K562 (cell line): ENCODE results near the gene PHAX. TPM values are rescaled to one million over a fixed set of nuclear protein-coding genes. Genes with fewer than 3 reads are reported as not detected.

Source experiments
- ATAC-seq: fragments of 200-7000 bp; cut with Tn5 transposase; 3 replicates; pipeline ENCODE4 v1.9.1; 2020; ENCODE audit warnings: moderate library complexity
- BruUV-seq: library from RNA; stranded (reverse); fragments of 400-500 nt; replicated peaks from 2 replicates; lab custom pipeline; 2021; lab: Mats Ljungman, UMichigan
- CTCF ChIA-PET: fragments of 300-600 bp; formaldehyde crosslinking; extraction: SDS; loops from one replicate; lab custom pipeline; 2021; ENCODE audit warnings: low intra/inter-chr PET ratio; lab: Yijun Ruan, JAX
- POLR2A ChIA-PET: fragments of 300-600, 350-650 bp; sonication (Branson Sonifier 250); formaldehyde crosslinking; extraction: SDS; loops from one replicate; lab custom pipeline; 2021; ENCODE audit warnings: antibody characterized with exemption, inconsistent platforms; lab: Yijun Ruan, JAX
- DNase-seq, 4 experiments: peaks; one replicate each; pipeline versions ENCODE4 v3.0.0 to v3.0.0-alpha.2; 2011 to 2018; ENCODE audit warnings: low spot score in 3 of 4, mixed read lengths in 3 of 4; ENCODE audit errors: extremely low read depth in 1 of 4
- FAIRE-seq: peaks from 2 replicates; lab custom pipeline; 2011; peaks lifted over from hg19 to GRCh38; lab: Jason Lieb, UNC
- H2AFZ ChIP-seq: 2 replicates; pipeline ENCODE4 v1.6.0; 2011; ENCODE audit warnings: low read depth, low read length, control low read depth, inconsistent platforms
- H3K27ac ChIP-seq: fragments of 200-600 bp; 3 replicates; pipeline ENCODE4 v1.8.0; 2011; ENCODE audit warnings: low read depth, mild to moderate bottlenecking, control low read depth, inconsistent platforms, low read length, moderate library complexity, mixed read lengths; ENCODE audit errors: extremely low read depth
- H3K27me3 ChIP-seq, 2 experiments: fragments of 300-600 bp in 1 of 2; 2 replicates in 1 of 2; 3 replicates in 1 of 2; pipeline versions ENCODE4 v1.6.0 to v1.8.0; 2011; ENCODE audit warnings: inconsistent platforms in 2 of 2, low read length in 2 of 2, mild to moderate bottlenecking in 1 of 2, mixed read lengths in 1 of 2, moderate library complexity in 1 of 2; ENCODE audit not compliant: control insufficient read depth in 2 of 2, insufficient read depth in 2 of 2
- H3K36me3 ChIP-seq: fragments of 300-600 bp; 3 replicates; pipeline ENCODE4 v1.8.0; 2011; ENCODE audit warnings: mild to moderate bottlenecking, low read length, inconsistent platforms; ENCODE audit not compliant: control insufficient read depth, insufficient read depth
- H3K4me1 ChIP-seq, 2 experiments: fragments of 200-600 bp in 1 of 2; replicated peaks in 1 of 2; 2 replicates in 1 of 2; 3 replicates in 1 of 2; pipeline versions ENCODE4 v1.5.1 to v1.8.0; 2011; ENCODE audit warnings: inconsistent platforms in 2 of 2, low read length in 2 of 2, mild to moderate bottlenecking in 1 of 2, mixed read lengths in 1 of 2, moderate library complexity in 1 of 2; ENCODE audit not compliant: control insufficient read depth in 2 of 2, insufficient read depth in 2 of 2
- H3K4me2 ChIP-seq: 2 replicates; pipeline ENCODE4 v1.6.1; 2011; ENCODE audit warnings: low read length, control low read depth, inconsistent platforms, mixed read lengths; ENCODE audit not compliant: insufficient read depth
- H3K4me3 ChIP-seq: fragments of 200-600 bp; sonication (generic), shearing (Covaris generic); 2 replicates; pipeline ENCODE4 v1.5.1; 2016; ENCODE audit warnings: control low read depth, inconsistent platforms
- H3K79me2 ChIP-seq: fragments of 200-600 bp; 3 replicates; pipeline ENCODE4 v1.8.0; 2011; ENCODE audit warnings: low read length, inconsistent platforms; ENCODE audit not compliant: control insufficient read depth, insufficient read depth
- H3K9ac ChIP-seq, 2 experiments: 2 replicates each; pipeline versions ENCODE4 v1.6.0 to v1.6.1; 2011; ENCODE audit warnings: low read depth in 2 of 2, low read length in 2 of 2, control low read depth in 1 of 2, inconsistent platforms in 1 of 2, mild to moderate bottlenecking in 1 of 2, mixed read lengths in 1 of 2; ENCODE audit not compliant: insufficient read depth in 1 of 2
- H3K9me1 ChIP-seq: one replicate; pipeline ENCODE4 v1.6.0; 2011; ENCODE audit warnings: inconsistent platforms, mild to moderate bottlenecking, low read length, moderate library complexity; ENCODE audit not compliant: control insufficient read depth, insufficient read depth
- H3K9me3 ChIP-seq: replicated peaks from 2 replicates; pipeline ENCODE4 v1.5.1; 2011; ENCODE audit warnings: low read depth, low read length, inconsistent platforms; ENCODE audit not compliant: control insufficient read depth, insufficient read depth
- H4K20me1 ChIP-seq: replicated peaks from 2 replicates; pipeline ENCODE4 v1.6.1; 2011; ENCODE audit warnings: low read length, inconsistent platforms, mixed read lengths; ENCODE audit not compliant: control insufficient read depth, insufficient read depth
- BCOR ChIP-seq: fragments of 450-650 bp; IDR thresholded peaks from 2 replicates; pipeline ENCODE4 v1.6.1; 2016
- CBX1 ChIP-seq: sonication (generic); IDR thresholded peaks from 2 replicates; pipeline ENCODE4 v1.6.1; 2016; ENCODE audit warnings: antibody characterized with exemption, low read depth, mild to moderate bottlenecking
- ELK3 ChIP-seq: fragments of 450-650 bp; formaldehyde crosslinking; IDR thresholded peaks from 2 replicates; pipeline ENCODE4 v1.4.0; 2020; ENCODE audit warnings: mild to moderate bottlenecking
- GTF2E2 ChIP-seq: fragments of 200-800 bp; sonication (Bioruptor generic); IDR thresholded peaks from 2 replicates; pipeline ENCODE4 v1.6.1; 2016; ENCODE audit warnings: missing genetic modification characterization, missing compliant biosample characterization
- LCOR ChIP-seq: sonication (generic); formaldehyde crosslinking; IDR thresholded peaks from 2 replicates; pipeline ENCODE4 v1.8.0; 2022; ENCODE audit warnings: mild to moderate bottlenecking, missing genetic modification reagents
- MBD1 ChIP-seq: fragments of 250-450 bp; sonication (Bioruptor Pico); IDR thresholded peaks from 2 replicates; pipeline ENCODE4 v1.8.0; 2022; ENCODE audit warnings: inconsistent platforms
- TAF9B ChIP-seq: fragments of 450-650 bp; IDR thresholded peaks from 2 replicates; pipeline ENCODE4 v1.6.1; 2018; ENCODE audit warnings: mild to moderate bottlenecking; ENCODE audit not compliant: partially characterized antibody
- TCF3 ChIP-seq: sonication (generic); formaldehyde crosslinking; IDR thresholded peaks from 2 replicates; pipeline ENCODE4 v1.4.0; 2020; ENCODE audit warnings: mild to moderate bottlenecking, missing genetic modification reagents
- ZNF175 ChIP-seq: fragments of 200-800 bp; sonication (Bioruptor generic); IDR thresholded peaks from 2 replicates; pipeline ENCODE4 v1.6.1; 2016; ENCODE audit warnings: low read depth, mild to moderate bottlenecking, missing genetic modification characterization, missing compliant biosample characterization
- WGBS: fragments of 100-300 bp; shearing (Covaris generic); methylation state at CpG from one replicate; pipeline ENCODE4 v1.1.6; 2016; ENCODE audit warnings: low coverage, mixed read lengths; ENCODE audit not compliant: insufficient coverage; ENCODE audit errors: missing lambda C conversion rate; 5-methylcytosine and 5-hydroxymethylcytosine counted together
- in situ Hi-C: fragments of 300-500 bp; cut with MboI; formaldehyde crosslinking; loops from 4 replicates; pipeline ENCODE4 v1.15.0; 2018; ENCODE audit warnings: inconsistent platforms, mixed read lengths
- intact Hi-C: fragments of 100-400 bp; cut with micrococcal nuclease; formaldehyde crosslinking; loops from 2 replicates; pipeline ENCODE4 v1.14.2; 2022
- polyA plus RNA-seq, 8 experiments: library from polyadenylated mRNA; depleted of rRNA in 4 of 8; stranded (reverse) in 5 of 8; unstranded in 3 of 8; fragments of >200 nt; fragmentation: Nextera tagmentation in 2 of 8; fragmentation: Illumina TruSeq in 1 of 8; extraction: Ambion mirVana in 2 of 8; extraction: Trizol in 1 of 8; gene quantifications; 2 replicates each; pipeline versions ENCODE4 v1.2.1 to v1.2.3, GENCODE V29; 2011 to 2014; ENCODE audit warnings: inconsistent platforms in 1 of 8, missing spikeins in 1 of 8
- total RNA-seq, 7 experiments: library from RNA; depleted of rRNA in 6 of 7; stranded (reverse); fragments of >200 nt in 6 of 7; fragmentation: Illumina TruSeq in 2 of 7; extraction: Trizol in 2 of 7; gene quantifications; 2 replicates each; pipeline versions ENCODE4 v1.2.1 to v1.2.3, GENCODE V29; 2011 to 2021; ENCODE audit warnings: low replicate concordance in 1 of 7
- TF ChIP-seq, protein P1 (sequence below), 2 experiments: IDR thresholded peaks in 1 of 2; conservative IDR thresholded peaks in 1 of 2; 2 replicates each; pipeline ENCODE4 v1.6.1; 2016; ENCODE audit warnings: low read depth in 2 of 2, mild to moderate bottlenecking in 1 of 2, missing compliant biosample characterization in 1 of 2, missing genetic modification characterization in 1 of 2, moderate library complexity in 1 of 2
- TF ChIP-seq, protein P2 (sequence below): sonication (generic); formaldehyde crosslinking; IDR thresholded peaks from 2 replicates; pipeline ENCODE4 v1.5.0; 2020; ENCODE audit warnings: missing genetic modification reagents

The PHAX gene
- total and polyA plus RNA-seq, 9 of the 15 experiments (the other 6 are each of a cell fraction or from before 2014, with no cell fraction given), result 20.2 to 59.8 (median 43.5) TPM

DNA sequence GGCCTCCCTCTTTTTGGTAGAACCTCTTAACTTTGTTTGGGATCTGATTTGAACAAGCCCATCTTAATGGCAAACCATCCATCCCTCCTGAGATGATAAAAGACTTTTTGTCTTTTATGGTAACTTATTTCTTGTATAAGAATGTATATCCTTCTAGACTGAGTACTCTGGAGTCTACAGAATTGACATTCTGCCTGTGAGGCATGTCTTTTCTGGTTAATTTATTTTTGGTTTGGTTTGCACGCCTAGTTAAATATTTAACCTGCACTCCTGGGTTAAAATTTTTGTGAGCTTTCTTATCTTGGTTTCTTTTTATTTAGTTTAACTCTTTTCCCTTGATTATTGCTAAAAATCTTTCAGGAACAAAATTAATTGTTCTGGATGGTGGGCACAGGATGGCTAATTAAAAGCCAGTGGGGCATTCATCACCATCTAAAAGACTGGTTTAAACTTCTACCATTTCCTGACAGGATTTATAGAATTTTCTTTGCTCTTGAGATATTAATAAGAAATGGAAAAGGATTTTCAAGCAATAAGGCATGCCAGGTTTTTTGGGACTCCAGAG is 50.3 kb downstream of the PHAX start:
- H3K4me2 ChIP-seq, result no peak overlapping the region
- H3K4me3 ChIP-seq, result no peak overlapping the region
- FAIRE-seq (no peak), DNase-seq (no peak), ATAC-seq (no peak)
- no peaks in the 10 kb centered on the region for H4K20me1 ChIP-seq
- ChIA-PET POLR2A (interaction anchor here (0.6 to 1.0 kb wide), 3 partner anchors 10 to 996 kb away, joined by 3 to 5 read pairs (median 4); no protein-coding TSS in a partner anchor), CTCF (no interaction called here)
- H3K79me2 ChIP-seq, result no peaks in the 10 kb centered on the region
- H3K9me3 ChIP-seq, result no peaks in the 10 kb centered on the region
- H3K9me1 ChIP-seq, result no peaks in the 10 kb centered on the region
- no peak overlapping the region for H3K9ac ChIP-seq
- H3K27ac ChIP-seq, result no peak overlapping the region
- TF ChIP-seq, protein P1, sequence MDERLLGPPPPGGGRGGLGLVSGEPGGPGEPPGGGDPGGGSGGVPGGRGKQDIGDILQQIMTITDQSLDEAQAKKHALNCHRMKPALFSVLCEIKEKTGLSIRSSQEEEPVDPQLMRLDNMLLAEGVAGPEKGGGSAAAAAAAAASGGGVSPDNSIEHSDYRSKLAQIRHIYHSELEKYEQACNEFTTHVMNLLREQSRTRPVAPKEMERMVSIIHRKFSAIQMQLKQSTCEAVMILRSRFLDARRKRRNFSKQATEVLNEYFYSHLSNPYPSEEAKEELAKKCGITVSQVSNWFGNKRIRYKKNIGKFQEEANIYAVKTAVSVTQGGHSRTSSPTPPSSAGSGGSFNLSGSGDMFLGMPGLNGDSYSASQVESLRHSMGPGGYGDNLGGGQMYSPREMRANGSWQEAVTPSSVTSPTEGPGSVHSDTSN (CRISPR knock-in tag; IDR thresholded peaks at IDR 0.05; ENCODE audit: low read depth), result no peak
- TF ChIP-seq, protein P1 (tag; conservative IDR thresholded peaks at IDR 0.05; ENCODE audit: low read depth), result no peak
- no peak for TF ChIP-seq BCOR
- TF ChIP-seq, protein P2, sequence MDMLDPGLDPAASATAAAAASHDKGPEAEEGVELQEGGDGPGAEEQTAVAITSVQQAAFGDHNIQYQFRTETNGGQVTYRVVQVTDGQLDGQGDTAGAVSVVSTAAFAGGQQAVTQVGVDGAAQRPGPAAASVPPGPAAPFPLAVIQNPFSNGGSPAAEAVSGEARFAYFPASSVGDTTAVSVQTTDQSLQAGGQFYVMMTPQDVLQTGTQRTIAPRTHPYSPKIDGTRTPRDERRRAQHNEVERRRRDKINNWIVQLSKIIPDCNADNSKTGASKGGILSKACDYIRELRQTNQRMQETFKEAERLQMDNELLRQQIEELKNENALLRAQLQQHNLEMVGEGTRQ (CRISPR knock-in tag), result no peak
- no peak for TF ChIP-seq CBX1
- no peak for TF ChIP-seq ELK3 (CRISPR knock-in tag)
- TF ChIP-seq MBD1 (CRISPR knock-in tag), result no peak
- TF ChIP-seq ZNF175 (CRISPR knock-in tag), result no peak
- no peak for TF ChIP-seq GTF2E2 (tag)
- TF ChIP-seq LCOR (CRISPR knock-in tag), result no peak
- TF ChIP-seq TAF9B, result no peak
- TF ChIP-seq TCF3, result no peak
- intact Hi-C loops, result loop anchor here (5.0 kb wide), 2 partner anchors 109 to 314 kb away; no protein-coding TSS in a partner anchor
- WGBS, result 14% methylated on average over 1 of the region's 1 CpG
- BruUV-seq, result no TSS peak
- in situ Hi-C loops, result no loop called here
- H3K36me3 ChIP-seq, result no peaks in the 10 kb centered on the region
- no peaks in the 10 kb centered on the region; a peak in 1 of 5 replicates for H3K27me3 ChIP-seq
- H3K4me1 ChIP-seq, result no peaks in the 10 kb centered on the region
- no peak overlapping the region for H2AFZ ChIP-seq
